Activated T-cell treated with anti-CD3 and anti-CD28 coated beads, Interleukin-2, amount 50 U/mL, for 24 hours (primary cell): Measurements from ENCODE around the gene MRPL44.
A peak's percentile ranks its signal among the peaks of the same experiment; 100 is the strongest.
"Not testable (repeated sequence)": the region's sequence is repeated elsewhere in the genome, so short reads cannot be mapped to it uniquely, and the experiment has no call there.

Experiments used
- DNase-seq: peaks from one replicate; pipeline ENCODE4 v3.0.0-alpha.2; 2020
- H3K27ac Mint-ChIP-seq: 2 replicates; pipeline ENCODE4 v1.8.0; 2020; ENCODE audit warnings: mild to moderate bottlenecking, mixed read lengths
- H3K27me3 Mint-ChIP-seq: 2 replicates; pipeline ENCODE4 v1.8.0; 2020; ENCODE audit warnings: mixed read lengths
- H3K36me3 Mint-ChIP-seq: 2 replicates; pipeline ENCODE4 v1.8.0; 2020; ENCODE audit warnings: low read depth, mixed read lengths
- H3K4me1 Mint-ChIP-seq: 2 replicates; pipeline ENCODE4 v1.8.0; 2020; ENCODE audit warnings: low read depth, mixed read lengths
- H3K4me3 Mint-ChIP-seq: 2 replicates; pipeline ENCODE4 v1.8.0; 2020; ENCODE audit warnings: mild to moderate bottlenecking, moderate library complexity, mixed read lengths
- H3K9me3 Mint-ChIP-seq: 2 replicates; pipeline ENCODE4 v1.8.0; 2020; ENCODE audit warnings: mixed read lengths

Gene MRPL44

GRCh38 chr2:223995569-223995968 lies 38.3 kb downstream of the MRPL44 start:
- no peak overlapping the region for H3K4me3 Mint-ChIP-seq
- DNase-seq: no peak
- H3K4me1 Mint-ChIP-seq: peaks cover 17% of the 10 kb centered on the region
- H3K27me3 Mint-ChIP-seq: no peaks in the 10 kb centered on the region
- peak overlapping the region; percentile 79 for H3K27ac Mint-ChIP-seq
- H3K36me3 Mint-ChIP-seq: peaks cover 28% of the 10 kb centered on the region
- H3K9me3 Mint-ChIP-seq: no peaks in the 10 kb centered on the region

DNA sequence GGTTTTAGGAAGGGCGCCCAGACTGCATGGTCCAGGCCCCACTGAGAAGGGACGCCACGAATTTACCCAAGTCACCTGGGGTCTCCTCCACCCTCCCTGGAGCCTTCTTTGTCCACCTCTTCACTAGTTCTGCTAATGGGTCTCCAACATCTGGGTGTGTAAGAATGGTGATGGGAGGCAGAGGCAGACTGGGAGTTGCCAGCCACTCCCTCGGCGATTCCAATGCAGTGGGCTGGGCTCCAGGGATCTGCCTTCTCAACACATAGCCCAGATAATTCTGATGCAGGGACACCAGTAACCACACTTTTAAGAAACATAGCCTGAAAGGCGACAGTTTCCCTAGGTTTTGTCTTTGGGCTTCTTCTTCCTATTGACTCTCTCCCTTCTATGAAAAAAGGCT lies 39.1 kb downstream of the MRPL44 start:
- Mint-ChIP-seq H3K4me3 (no peak overlapping the region), H3K27me3 (no peaks in the 10 kb centered on the region), H3K27ac (peak overlapping the region; percentile 79)

DNA sequence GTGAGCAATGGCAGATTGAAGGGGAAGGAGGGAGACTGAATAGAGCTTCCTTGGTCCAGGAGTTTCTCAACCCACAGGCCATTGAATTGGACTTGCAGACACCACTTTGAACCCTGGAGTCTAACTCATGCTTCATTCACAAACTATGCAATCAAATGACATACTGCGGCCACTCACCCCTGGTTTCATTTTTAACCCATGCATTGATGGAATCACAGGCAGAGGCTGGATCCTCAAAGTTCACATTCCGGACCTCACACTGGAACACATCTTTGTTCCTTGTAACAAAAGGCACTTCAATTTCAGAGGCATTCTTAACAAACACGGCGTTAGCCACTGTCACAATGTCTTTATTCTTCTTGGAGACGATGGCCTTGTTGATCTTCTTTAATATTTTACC lies 40.7 kb downstream of the MRPL44 start:
- H3K9me3 Mint-ChIP-seq: no peaks in the 10 kb centered on the region
- H3K36me3 Mint-ChIP-seq: peaks cover 32% of the 10 kb centered on the region
- no peak overlapping the region for H3K4me3 Mint-ChIP-seq
- no peak for DNase-seq
- no peaks in the 10 kb centered on the region for H3K27me3 Mint-ChIP-seq
- H3K27ac Mint-ChIP-seq: no peak overlapping the region
- H3K4me1 Mint-ChIP-seq: peaks cover 17% of the 10 kb centered on the region

More for the DNA sequence above, 39.1 kb downstream of the MRPL44 start:
- Mint-ChIP-seq H3K4me1 (peaks cover 17% of the 10 kb centered on the region), H3K36me3 (peaks cover 33% of the 10 kb centered on the region), H3K9me3 (no peaks in the 10 kb centered on the region)
- DNase-seq: no peak

- peaks cover 32% of the 10 kb centered on the region for H3K36me3 Mint-ChIP-seq
- H3K27ac Mint-ChIP-seq: peak overlapping the region; percentile 48
- H3K27me3 Mint-ChIP-seq: no peaks in the 10 kb centered on the region
- peaks cover 14% of the 10 kb centered on the region for H3K4me1 Mint-ChIP-seq
- DNase-seq: no peak
- H3K4me3 Mint-ChIP-seq: no peak overlapping the region
- no peaks in the 10 kb centered on the region for H3K9me3 Mint-ChIP-seq
Measured at GRCh38 chr2:223998948-223999347, 41.7 kb downstream of the MRPL44 start.

- Mint-ChIP-seq H3K4me1 (peaks cover 10% of the 10 kb centered on the region), H3K9me3 (no peaks in the 10 kb centered on the region), H3K36me3 (peaks cover 32% of the 10 kb centered on the region), H3K4me3 (no peak overlapping the region), H3K27me3 (no peaks in the 10 kb centered on the region), H3K27ac (no peak overlapping the region)
- DNase-seq: no peak
Measured at GRCh38 chr2:223999862-224000261, 42.6 kb downstream of the MRPL44 start.

DNA sequence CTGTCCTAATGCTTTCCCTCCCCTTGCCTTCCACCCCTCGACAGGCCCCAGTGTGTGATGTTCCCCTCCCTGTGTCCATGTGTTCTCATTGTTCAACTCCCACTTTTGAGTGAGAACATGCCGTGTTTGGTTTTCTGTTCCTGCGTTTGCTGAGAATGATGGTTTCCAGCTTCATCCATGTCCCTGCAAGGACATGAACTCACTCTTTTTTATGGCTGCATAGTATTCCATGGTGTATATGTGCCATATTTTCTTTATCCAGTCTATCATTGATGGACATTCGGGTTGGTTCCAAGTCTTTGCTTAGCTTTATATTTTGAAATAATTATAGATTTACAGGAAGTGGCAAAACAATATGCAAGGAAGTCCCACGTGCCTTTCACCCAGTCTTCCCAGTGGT lies 43.4 kb downstream of the MRPL44 start:
- H3K27ac Mint-ChIP-seq, H3K27me3 Mint-ChIP-seq, H3K4me1 Mint-ChIP-seq, H3K4me3 Mint-ChIP-seq, H3K9me3 Mint-ChIP-seq, DNase-seq: not testable (repeated sequence)
- peaks cover 26% of the 10 kb centered on the region for H3K36me3 Mint-ChIP-seq

DNA sequence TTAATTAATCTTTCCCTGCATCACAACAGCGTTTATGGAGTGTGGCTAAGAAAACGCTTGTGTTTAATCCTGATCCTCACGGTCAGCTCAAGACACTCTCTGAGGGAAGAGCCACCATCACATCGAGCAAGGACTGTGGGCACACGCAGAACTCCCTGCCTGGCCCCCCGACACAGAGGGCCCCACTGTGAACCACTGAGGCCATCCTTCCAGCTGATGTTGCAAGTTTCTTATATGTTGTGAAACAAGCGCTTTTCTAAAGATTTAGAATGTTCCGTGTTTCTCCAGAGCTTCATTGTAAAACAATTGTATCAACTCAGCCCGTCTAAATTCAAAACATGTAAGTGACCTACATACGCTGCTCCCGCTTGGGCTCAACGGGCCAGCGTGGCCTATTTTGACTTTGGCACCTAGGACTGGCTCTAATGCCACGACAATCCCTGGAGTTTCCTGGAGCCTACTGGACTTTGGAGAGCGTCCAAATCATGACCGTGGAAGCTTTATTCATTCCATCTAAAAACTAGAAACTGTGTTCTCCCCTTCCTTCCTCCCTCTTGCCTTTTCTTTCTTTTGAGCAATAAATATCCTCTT lies 46.9 kb downstream of the MRPL44 start:
- no peak for DNase-seq
- H3K27ac Mint-ChIP-seq: no peak overlapping the region
- H3K9me3 Mint-ChIP-seq: no peaks in the 10 kb centered on the region
- peaks cover 18% of the 10 kb centered on the region for H3K36me3 Mint-ChIP-seq
- no peaks in the 10 kb centered on the region for H3K27me3 Mint-ChIP-seq
- H3K4me1 Mint-ChIP-seq: no peaks in the 10 kb centered on the region
- H3K4me3 Mint-ChIP-seq: no peak overlapping the region

- no peak for DNase-seq
- Mint-ChIP-seq H3K4me1 (peaks cover 9% of the 10 kb centered on the region), H3K27me3 (no peaks in the 10 kb centered on the region), H3K27ac (no peak overlapping the region), H3K4me3 (no peak overlapping the region), H3K36me3 (no peaks in the 10 kb centered on the region), H3K9me3 (no peaks in the 10 kb centered on the region)
Measured at GRCh38 chr2:224008702-224009261, 51.5 kb downstream of the MRPL44 start.

GRCh38 chr2:224009605-224010315 lies 52.5 kb downstream of the MRPL44 start:
- H3K36me3 Mint-ChIP-seq: no peaks in the 10 kb centered on the region
- H3K27me3 Mint-ChIP-seq: no peaks in the 10 kb centered on the region
- no peak overlapping the region for H3K27ac Mint-ChIP-seq
- no peak overlapping the region for H3K4me3 Mint-ChIP-seq
- peaks cover 11% of the 10 kb centered on the region for H3K4me1 Mint-ChIP-seq
- DNase-seq: no peak
- no peaks in the 10 kb centered on the region for H3K9me3 Mint-ChIP-seq

DNA sequence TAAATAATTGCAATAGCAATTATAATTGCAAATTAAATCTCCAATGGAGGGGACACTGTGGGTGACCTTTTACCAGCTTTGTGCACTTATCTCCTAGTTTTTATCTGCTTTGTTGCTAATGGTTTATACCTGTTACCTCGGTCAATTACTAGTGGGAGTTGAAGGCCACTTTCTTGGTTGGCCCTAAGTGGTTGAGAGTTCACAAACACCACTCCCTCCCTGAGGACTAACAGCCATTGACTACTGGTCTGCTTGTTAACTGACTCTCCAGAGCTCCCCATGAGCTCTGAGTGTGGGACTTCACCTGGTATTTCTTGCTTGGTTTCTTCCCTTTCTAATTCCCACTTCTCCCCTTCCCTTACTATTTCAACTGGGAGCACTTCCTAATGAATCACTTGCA lies 54.6 kb downstream of the MRPL44 start:
- Mint-ChIP-seq H3K4me3 (no peak overlapping the region), H3K27ac (no peak overlapping the region), H3K36me3 (no peaks in the 10 kb centered on the region)

GRCh38 chr2:224014336-224014735 lies 57.1 kb downstream of the MRPL44 start:
- peaks cover 35% of the 10 kb centered on the region for H3K4me1 Mint-ChIP-seq
- no peaks in the 10 kb centered on the region for H3K9me3 Mint-ChIP-seq
- no peak for DNase-seq
- no peaks in the 10 kb centered on the region for H3K36me3 Mint-ChIP-seq
- H3K4me3 Mint-ChIP-seq: no peak overlapping the region
- H3K27me3 Mint-ChIP-seq: no peaks in the 10 kb centered on the region
- no peak overlapping the region for H3K27ac Mint-ChIP-seq

More for the DNA sequence above, 54.6 kb downstream of the MRPL44 start:
- Mint-ChIP-seq H3K27me3 (no peaks in the 10 kb centered on the region), H3K9me3 (no peaks in the 10 kb centered on the region), H3K4me1 (peaks cover 28% of the 10 kb centered on the region)
- no peak for DNase-seq

DNA sequence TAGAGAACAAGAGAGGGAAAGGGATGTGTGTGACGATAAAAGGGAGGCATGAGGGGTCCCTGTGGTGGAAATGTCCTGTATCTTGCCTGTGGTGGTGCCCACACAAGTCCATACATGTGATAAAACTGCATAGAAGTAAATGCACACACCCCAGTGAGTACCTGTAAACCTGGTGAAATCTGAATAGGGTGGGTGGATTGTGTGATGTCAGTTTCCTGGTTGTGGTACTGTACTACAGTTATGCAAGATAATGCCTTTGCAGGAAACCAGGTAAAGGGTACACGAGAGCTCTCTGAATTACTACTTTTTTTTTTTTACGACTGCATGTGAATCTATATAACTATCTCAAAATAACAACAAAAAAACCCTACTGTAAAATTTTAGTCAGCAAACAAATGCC lies 59.7 kb downstream of the MRPL44 start:
- no peak for DNase-seq
- H3K4me1 Mint-ChIP-seq: peaks cover 34% of the 10 kb centered on the region
- H3K4me3 Mint-ChIP-seq: no peak overlapping the region
- H3K36me3 Mint-ChIP-seq: no peaks in the 10 kb centered on the region
- H3K27ac Mint-ChIP-seq: no peak overlapping the region
- no peaks in the 10 kb centered on the region for H3K27me3 Mint-ChIP-seq
- peaks cover 2% of the 10 kb centered on the region for H3K9me3 Mint-ChIP-seq
